GM19452 (cell line): Measurements from ENCODE around the gene DAND5.

Experiments used
- ATAC-seq: cut with Tn5 transposase; IDR thresholded peaks from one replicate; pipeline ENCODE4 v1.9.1; 2021; ENCODE audit not compliant: unreplicated experiment

Gene DAND5

DNA sequence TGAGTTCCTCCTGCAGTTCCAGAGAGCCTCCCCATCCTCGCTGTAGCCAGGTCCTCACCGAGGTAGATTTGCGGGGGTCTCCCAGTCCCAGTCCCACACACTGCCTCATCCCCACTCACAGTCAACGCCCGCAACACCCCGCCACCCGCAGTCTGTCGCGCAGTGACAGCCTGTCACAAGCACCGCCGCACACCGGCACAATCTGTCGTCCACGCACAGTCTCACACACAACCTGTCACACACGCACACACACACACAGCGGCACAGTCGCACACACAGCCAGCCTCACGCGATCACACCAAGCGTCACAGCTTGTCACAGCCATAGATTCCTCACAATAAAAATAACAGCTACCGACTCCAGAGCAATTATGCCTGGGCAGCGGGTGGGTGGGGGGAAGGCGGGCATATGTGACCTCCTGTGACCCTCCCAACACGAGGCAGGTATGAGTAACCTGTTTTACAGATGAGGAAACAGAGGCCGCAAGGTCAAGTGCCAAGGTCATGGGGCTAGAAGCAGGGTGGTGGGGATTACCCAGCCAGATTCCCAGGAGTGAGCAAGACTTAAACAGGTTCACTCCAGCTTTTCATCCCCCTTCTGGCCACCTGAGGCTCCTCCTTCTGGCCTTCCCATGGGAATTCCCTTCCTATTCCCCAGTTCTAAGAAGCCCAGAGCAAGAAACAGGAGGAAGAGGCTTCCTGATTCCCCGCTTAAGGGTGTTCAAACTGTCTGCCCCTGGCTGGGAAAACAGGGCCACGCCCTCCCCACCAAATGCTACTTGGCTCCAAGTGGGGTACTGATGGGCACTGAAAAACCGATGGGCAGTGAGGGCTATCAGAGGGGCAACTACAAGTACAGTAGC is 39.8 kb downstream of the DAND5 start:
- ATAC-seq: no peak

DNA sequence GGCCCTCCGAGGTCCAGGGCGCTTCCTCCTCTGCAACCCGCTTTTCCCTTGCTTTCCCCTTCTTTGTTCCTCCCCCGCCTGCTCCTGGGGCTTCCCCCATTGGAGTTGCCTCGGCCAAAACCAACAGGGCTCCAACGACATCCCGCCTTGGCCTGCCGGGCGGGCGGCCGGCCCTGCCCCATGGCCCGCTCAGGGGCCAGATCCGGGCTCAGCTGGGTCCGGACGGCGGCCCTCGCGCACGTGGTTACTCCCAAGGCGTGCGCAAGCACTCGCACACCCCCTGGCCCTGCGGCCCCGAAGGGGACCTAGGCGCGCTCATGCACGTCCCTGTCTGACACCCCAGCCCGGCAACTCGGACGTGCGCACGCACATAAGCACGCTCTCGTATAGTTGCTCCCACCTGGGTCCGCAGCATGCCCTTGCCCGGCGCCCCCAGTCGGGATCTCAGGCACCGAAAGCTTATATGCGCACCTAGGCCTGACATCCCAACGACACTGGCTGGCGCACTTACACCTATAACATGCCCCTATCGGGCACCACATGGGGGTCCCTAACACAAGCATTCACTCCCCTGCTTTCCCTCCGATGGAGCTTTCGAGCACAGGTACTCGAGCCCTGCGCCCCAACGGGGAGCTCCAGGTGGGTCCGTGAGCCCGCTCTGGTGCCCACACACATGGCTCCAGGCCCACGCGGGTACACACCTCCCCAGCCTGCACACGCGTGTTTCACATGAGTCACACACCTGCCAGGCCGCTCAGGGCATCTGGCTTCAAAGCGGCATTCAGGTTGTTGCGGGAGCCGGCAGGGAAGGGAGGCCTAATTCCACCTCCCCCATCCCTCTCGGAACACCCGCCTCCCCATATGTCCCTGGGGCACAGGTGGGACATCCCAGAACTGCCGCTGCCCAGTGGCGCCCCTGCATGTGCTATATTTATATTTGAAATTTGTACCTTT is 40.9 kb downstream of the DAND5 start:
- no peak for ATAC-seq

DNA sequence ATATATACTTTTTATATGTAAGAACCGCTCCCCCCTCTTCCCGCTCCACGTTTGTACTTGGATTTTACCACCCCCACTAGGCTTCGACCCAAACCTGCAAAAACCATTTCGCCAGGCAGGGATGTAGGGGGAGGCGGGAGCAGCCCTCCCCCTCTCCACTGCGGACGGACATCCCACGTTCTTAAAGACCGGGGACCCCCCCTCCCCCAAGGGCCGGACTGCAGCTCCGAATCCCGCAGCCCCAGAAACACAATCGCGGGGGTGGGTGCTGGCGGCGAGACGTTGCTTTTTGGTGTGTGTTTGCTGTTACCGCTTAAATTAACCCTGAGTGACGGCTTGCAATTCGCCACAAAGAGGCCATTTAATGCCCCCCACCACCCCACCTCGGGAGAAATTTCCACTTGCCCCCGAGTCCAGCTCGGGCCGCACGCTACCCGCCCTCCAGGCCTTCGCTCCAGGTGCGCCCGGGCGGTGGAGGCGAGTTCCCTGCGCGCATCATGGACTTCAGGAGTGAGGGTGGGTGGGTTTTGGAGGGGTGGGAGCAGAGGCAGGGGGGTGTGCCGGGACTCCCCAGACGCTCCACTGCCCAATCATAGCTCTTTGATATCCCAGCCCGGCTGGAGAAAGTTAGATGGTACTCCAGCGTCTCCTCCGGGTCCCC is 41.7 kb downstream of the DAND5 start:
- no peak for ATAC-seq

DNA sequence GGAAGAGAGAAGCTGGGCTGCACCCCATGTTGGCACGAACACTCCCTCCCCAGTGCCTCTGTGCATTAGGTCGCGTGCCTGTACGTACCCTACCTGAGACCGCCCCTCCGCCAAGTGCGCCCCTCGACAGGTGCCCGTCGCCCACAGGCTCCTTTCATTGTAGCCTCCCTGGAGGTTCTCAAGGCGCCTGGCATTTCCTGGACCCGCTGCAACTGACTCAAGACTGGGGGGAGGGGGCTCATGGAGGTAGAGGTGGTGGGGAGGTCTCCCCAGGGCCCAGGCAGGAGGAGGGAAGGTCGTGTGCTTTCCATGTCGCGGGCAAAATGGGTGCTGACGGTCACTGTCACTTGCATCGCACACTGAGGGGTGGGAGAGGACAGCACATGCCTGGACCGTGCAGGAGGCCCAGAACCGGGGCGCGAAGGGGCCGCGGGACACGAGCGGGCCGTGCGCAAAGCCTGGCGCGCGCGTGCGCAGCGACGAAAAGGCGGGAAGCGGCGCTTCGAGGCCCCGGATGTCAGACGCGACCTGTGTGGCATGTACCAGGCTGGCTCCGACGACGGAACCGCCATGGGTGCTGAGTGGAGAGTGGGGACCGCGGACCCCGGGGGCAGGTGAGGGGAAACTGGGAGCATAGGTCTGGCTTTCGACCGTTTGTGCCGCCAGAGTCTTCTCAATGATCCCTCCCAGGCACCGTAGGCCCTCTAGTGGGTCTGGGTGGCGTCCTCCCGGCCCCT is 42.4 kb downstream of the DAND5 start:
- no peak for ATAC-seq

DNA sequence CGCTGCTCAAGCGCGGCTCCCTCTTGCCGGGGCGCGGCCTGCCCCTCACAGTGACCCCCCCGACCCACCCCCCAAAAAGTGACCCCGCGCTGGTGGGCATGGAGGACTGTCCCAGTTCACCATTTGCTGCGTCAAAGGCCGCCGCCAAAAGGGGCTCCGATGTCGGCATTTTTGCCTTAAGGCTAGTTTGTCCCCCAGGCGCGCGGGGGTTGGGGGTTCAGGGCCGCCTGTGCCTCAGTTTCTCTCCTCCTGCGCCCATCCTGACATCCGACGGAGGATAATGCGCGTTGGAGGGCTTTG is 43.0 kb downstream of the DAND5 start:
- no peak for ATAC-seq

DNA sequence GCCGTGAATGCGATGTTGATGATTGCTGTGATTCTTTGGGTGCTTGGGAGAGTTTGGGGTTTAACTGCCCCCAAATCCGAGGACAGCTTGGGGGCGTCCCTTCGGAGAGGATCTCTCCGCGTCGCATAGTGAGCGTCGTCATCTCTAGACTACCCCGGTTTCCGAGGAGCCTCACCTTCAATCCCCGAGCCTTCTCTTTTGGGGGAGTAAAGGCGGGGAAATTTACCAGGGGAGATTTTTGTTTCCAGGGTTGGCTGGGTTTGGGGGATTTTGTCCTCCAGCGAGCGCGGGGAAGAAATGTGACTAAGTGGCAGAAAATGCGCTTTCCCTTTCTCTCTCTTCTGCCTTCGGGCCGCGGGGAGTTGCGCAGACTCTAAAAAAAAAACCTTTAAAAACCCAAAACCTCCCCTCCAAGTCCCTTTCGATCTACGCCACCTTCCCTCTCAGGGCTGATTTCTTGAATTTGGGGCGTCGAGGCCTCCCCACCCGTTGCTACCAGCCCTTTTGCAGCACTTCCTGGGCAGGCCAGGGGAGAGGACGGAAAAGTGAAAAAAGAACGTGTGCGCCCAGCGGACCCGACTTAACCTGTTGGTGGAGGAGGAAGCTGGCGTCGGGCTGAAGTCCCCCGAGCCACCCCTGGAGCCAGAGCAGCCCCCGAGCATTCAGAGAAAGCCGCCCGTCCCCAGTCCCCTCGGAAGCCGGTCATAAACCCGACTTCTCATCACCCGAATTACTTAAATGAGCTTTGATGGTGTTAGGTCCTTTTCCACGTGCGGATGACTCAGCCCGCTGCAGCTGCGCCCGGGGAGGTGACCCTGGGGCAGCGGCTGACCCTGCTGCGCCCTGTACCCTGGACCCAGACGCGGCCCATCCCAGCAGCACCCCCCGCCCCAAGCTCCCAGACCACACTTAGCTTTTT is 43.6 kb downstream of the DAND5 start:
- no peak for ATAC-seq

DNA sequence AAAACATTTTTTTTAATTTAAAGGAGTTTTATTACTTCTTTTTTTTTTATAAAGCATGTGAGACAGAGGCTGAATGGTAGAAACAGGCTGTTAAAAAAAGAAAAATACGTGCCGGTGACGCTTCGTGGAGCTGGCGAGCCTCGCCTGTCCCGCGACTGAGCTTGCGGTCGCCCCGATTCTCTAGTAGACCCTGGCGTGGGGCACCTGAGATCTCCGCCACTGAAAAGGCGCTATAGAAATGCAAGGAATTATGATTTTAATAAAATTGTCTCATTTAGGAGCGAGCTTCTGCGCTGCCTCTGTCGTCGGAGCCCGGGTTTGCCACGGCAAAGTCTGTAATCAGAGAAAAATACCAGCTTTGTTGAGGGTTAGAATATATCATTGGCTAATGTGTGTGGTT is 44.3 kb downstream of the DAND5 start:
- no peak for ATAC-seq

DNA sequence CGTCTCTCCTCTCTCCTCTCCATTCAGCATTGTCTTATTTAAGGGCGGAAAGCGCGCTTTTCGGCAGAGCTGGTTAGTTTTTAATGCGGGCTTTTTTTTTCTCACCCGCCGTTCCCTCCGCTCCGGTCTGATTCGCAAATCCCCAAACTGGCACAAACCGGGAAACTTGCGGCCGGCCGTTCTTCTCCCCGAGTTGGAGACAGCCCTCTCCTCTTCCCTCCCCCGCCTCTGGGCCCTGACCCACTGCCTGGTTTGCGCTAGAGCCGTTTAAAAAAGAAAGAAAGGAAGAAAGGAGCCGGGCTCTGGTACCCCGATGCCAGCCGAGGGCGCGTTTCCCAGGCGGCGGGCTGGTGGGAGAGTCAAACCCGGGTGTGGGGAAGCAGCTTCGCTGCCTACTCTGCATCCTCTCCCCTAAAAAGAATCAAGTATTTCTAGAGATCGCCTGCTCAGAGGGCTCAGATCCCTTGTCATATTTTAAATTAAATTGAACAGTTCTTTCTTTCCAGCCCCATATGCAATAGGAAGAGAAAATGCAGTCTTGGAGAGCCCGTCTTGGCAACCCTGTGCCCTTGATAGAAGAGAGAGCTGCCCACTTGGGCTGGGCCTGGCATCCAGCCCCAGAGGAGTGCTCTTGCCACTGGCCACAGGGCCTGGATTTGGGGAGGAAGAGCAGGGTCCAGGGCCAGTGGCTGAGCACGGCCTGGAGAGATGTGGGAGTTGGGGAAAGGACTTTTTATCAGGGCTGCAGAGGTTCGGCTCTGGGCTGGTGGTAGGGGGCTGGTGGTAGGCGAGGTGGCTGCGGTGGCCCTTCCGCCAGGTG is 44.9 kb downstream of the DAND5 start:
- ATAC-seq: no peak

DNA sequence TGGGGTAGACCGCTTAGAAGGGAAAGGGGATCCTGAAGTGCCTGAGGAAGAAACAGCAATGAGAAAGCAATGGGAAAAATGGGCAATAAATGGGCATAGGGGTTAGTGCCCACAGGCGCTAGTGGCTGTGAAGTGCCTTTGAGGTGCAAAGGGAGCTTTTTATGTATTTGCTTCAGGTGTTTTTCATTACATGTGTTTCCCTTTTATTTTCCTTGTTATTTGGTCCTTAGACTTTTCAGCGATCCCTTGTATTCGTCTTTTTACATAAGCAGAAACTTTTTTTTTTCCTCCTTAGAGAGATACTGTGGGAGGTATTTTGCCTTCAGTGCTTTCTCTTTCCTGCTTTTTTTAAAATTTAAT is 45.5 kb downstream of the DAND5 start:
- ATAC-seq: no peak

DNA sequence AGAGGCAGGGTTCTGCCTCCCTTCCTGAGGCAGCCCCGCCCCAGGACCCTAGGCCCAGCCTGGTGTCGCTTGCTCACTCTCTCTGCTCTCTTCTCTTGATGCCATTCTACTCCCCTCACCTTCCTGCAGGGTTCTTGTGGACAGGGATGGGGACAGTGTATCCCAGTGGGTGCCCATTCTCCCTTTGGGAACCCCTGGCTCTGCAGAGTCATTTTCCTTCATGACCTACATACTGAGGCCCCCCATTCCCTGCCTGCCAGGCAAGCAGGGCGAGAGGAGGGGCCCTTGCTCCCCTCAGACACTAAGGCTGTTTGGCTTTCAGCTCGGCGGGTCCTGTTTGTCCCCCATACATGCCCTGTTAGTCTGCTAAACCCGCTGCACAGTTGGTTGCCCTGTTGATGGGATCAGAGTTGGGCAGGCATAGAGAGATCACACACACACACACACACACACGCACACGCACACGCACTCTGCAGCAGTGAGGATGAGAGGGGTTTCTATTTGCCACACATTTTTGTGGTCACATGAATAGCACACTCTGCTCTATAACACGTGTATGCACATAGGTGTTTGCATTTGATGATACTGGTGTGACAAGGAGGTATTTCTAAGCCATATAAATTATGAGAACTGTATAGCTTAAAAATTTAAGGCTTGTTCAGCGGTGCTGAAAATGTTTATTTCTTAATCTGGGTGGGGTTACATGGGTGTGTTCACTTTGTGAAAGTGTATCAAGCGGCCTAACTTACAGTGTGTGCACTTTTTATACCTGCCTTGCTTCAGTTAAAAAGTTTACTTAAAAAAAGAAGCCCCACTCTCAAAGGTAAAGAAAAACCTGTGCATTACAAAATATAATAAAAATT is 46.2 kb downstream of the DAND5 start:
- ATAC-seq: no peak

DNA sequence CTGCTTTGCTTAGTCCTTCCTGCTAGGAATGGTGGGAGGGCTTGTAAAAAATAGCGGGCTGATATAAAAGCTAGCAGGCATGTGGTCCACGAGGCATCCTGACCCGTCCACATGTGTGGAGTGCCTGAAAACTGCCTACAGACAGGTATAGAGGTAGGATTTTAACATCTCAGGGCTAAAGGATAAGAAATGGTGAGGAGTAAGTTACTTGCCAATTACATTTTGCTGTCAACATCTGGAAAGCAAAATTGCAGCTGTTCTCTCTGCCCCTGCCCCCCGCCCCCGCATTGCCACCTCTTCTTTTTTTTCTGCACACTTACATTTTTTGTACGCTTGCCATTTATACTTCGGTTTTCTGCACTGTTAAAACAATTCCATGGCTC is 46.9 kb downstream of the DAND5 start:
- no peak for ATAC-seq

DNA sequence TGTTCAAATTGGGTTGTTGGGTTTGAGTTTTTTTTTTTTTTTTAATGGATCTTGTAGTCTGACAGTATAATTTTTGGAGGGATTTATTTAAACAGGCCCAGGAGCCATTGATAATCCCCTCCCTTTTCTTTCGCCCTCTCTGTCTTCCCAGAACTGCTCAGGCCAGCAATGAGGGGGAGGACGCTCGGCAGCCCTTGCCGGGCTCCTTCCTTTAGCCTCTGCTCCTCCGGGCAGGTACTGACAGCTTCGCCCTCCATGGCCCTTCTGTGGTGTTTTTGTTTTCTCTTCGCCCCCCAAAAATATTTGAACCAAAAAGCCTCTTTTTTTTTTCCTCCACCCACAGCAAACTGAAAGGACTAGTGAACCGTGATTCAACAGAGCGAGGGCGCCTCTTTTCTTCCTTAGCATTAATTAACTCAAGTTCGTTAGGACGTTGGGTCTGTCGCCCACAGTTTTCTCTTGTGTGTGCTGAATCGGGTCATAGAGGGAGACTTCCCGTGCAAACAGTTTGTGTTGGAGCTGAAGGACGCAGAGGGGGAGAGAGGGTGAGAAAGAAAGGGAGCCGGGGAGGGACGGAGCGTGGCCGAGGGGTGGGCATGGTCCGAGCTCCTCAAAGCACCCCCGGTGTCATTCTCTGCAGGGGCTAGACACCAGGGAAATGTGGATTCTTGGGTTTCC is 47.4 kb downstream of the DAND5 start:
- no peak for ATAC-seq

DNA sequence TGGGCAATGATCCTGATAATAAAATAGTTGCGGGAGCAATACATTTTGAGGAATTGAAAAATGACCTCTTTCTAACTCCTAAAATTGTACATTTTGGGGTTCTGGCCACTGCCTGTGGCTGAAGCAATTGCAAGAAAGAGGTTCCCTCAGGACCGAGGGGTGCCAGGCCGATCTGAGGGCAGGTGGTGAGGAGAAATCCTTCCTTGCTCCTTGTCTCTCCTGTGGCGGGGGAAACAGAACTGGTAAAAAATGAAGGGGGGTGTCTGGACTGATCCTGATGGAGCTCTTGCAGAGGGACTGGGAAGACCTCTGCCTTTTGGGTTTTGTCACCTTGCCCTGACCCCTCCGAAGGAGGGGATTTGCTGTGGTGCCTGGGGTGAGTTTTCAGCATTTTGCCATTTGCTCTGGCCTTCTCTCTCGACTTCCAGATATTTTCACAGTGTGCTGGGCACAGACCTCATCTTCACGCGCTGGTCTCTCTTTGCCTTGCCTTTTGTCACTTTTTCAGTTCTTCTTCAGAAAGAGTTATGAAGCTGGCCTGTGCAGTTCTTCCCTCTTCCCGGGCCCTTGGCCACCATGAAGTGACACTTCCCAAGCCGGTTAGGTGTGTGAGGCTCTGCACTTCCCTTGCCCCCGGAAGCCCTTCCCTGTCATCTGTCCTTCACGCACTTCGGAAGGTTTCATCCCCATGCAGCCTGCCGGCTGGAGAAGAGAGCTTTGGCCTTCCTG is 48.1 kb downstream of the DAND5 start:
- no peak for ATAC-seq

DNA sequence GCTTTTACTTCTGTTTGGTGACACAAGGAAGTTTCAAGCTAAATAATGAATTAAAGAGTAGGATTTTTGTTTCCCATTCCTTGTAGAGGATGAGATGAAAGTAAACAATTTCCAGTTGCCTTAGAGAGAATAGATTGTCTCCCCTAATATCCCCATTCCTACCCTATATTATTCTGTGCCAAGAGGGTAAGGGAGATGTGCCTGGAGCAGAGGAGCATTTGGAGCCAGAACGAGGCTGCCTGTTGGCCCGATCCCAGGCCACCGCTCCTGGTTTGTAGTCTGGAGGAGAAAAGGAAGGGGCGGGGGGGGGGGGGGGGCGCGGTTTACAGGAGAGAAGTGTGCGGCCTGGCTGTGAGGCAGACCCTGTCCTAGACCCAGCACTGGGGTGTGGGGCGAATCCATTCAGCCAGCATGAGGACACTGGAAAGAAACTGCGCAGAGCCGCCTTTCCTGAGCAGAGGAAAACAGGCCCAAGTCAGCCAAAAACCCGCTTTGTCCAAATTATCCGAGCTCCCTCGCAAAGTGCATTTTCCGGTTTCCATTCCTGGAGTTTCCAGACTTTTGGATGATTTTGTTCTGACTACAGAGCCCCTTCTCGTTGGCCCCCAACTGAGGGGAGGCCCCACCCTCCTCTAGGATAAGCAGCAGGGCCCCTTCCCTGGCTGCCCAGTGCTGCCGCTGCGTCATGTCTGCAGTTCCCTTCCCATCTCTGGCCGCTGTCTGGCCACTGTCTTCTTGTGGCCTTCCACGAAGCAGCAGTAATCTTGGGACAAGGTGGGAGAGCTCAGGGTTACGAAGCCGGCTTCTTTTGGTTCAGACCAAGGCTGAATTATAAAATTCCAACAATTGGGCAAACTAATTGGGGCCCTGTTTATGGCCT is 48.9 kb downstream of the DAND5 start:
- ATAC-seq: no peak

DNA sequence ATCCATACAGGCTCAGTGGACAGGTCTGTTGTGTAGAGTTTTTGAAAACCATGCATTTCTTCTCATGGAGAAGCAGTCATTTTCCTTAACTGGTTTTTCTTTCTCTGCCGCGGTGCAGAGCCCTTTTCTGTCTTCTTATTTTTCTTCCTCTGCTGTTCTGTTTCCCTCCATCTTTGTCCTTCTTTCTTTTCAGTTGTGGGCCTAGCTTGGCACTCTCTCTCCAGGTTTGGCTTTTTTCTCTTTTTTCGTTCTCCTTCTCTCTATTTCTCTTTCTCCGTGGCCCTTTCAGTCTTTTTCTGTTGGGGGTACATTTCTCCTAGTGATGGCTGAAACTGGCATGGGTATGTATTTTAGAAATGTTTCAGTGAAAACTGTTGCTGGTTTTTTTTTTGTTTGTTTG is 50.0 kb downstream of the DAND5 start:
- no peak for ATAC-seq

DNA sequence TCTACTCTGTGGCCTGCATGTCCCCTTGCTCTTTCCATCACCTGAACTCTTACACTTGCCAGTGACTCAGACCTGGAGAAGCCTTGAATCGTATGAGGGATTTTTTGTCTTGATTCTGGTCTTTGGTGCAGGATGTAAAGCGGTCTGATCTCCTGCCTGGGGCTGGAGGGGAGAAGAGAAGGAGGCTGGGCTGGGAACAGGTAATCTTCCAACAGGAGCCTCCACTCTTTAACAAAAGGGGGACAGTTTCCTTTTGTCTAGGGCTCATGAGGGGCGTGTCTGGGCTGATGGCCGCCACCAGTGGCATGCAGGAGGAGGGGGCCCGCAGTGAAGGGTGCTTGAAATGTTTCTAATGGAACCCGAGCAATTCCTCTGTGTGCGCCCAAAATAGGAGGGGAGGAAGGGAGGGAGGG is 50.6 kb downstream of the DAND5 start:
- ATAC-seq: no peak
